ENCODE results near the gene EPB41L5.

DNA sequence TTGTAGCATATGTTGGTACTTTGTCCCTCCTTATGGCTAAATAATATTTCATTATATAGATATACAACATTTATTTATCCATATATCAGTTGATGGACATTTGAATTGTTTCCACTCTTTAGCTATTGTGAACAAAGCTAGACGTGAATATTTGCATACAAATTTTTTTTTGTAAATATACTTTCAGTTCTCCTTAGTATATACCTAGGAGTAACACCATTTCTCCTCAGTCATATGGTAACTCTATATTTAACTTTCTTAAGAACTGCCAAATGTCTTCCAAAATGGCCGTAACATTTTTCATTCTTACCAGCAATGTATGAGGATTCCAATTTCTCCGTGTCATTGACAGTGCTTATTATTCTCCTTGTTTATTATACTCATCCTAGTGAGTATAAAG, 135.8 kb downstream of the EPB41L5 start:
- TF ChIP-seq EZH2 (IDR thresholded peaks at IDR 0.05; ENCODE audit: insufficient read depth, low read length): no peak
- no peak for TF ChIP-seq CTCF (IDR thresholded peaks at IDR 0.05; ENCODE audit: insufficient read depth, low read depth, low read length)
